K562 (cell line): ENCODE measurements around the gene GAL3ST3. TPM values are rescaled to one million over a fixed set of nuclear protein-coding genes. Genes with fewer than 3 reads are reported as not detected.

ENCODE experiments used
- ATAC-seq: fragments of 200-7000 bp; cut with Tn5 transposase; 3 replicates; pipeline ENCODE4 v1.9.1; 2020; ENCODE audit warnings: moderate library complexity
- BruUV-seq: library from RNA; stranded (reverse); fragments of 400-500 nt; replicated peaks from 2 replicates; lab custom pipeline; 2021; lab: Mats Ljungman, UMichigan
- CTCF ChIA-PET: fragments of 300-600 bp; formaldehyde crosslinking; extraction: SDS; loops from one replicate; lab custom pipeline; 2021; ENCODE audit warnings: low intra/inter-chr PET ratio; lab: Yijun Ruan, JAX
- POLR2A ChIA-PET: fragments of 300-600, 350-650 bp; sonication (Branson Sonifier 250); formaldehyde crosslinking; extraction: SDS; loops from one replicate; lab custom pipeline; 2021; ENCODE audit warnings: antibody characterized with exemption, inconsistent platforms; lab: Yijun Ruan, JAX
- DNase-seq, 4 experiments: peaks; one replicate each; pipeline versions ENCODE4 v3.0.0 to v3.0.0-alpha.2; 2011 to 2018; ENCODE audit warnings: low spot score in 3 of 4, mixed read lengths in 3 of 4; ENCODE audit errors: extremely low read depth in 1 of 4
- FAIRE-seq: peaks from 2 replicates; lab custom pipeline; 2011; peaks lifted over from hg19 to GRCh38; lab: Jason Lieb, UNC
- H2AFZ ChIP-seq: 2 replicates; pipeline ENCODE4 v1.6.0; 2011; ENCODE audit warnings: low read depth, low read length, control low read depth, inconsistent platforms
- H3K27ac ChIP-seq: fragments of 200-600 bp; 3 replicates; pipeline ENCODE4 v1.8.0; 2011; ENCODE audit warnings: low read depth, mild to moderate bottlenecking, control low read depth, inconsistent platforms, low read length, moderate library complexity, mixed read lengths; ENCODE audit errors: extremely low read depth
- H3K27me3 ChIP-seq, 2 experiments: fragments of 300-600 bp in 1 of 2; 2 replicates in 1 of 2; 3 replicates in 1 of 2; pipeline versions ENCODE4 v1.6.0 to v1.8.0; 2011; ENCODE audit warnings: inconsistent platforms in 2 of 2, low read length in 2 of 2, mild to moderate bottlenecking in 1 of 2, mixed read lengths in 1 of 2, moderate library complexity in 1 of 2; ENCODE audit not compliant: control insufficient read depth in 2 of 2, insufficient read depth in 2 of 2
- H3K36me3 ChIP-seq: fragments of 300-600 bp; 3 replicates; pipeline ENCODE4 v1.8.0; 2011; ENCODE audit warnings: mild to moderate bottlenecking, low read length, inconsistent platforms; ENCODE audit not compliant: control insufficient read depth, insufficient read depth
- H3K4me1 ChIP-seq, 2 experiments: fragments of 200-600 bp in 1 of 2; replicated peaks in 1 of 2; 2 replicates in 1 of 2; 3 replicates in 1 of 2; pipeline versions ENCODE4 v1.5.1 to v1.8.0; 2011; ENCODE audit warnings: inconsistent platforms in 2 of 2, low read length in 2 of 2, mild to moderate bottlenecking in 1 of 2, mixed read lengths in 1 of 2, moderate library complexity in 1 of 2; ENCODE audit not compliant: control insufficient read depth in 2 of 2, insufficient read depth in 2 of 2
- H3K4me2 ChIP-seq: 2 replicates; pipeline ENCODE4 v1.6.1; 2011; ENCODE audit warnings: low read length, control low read depth, inconsistent platforms, mixed read lengths; ENCODE audit not compliant: insufficient read depth
- H3K4me3 ChIP-seq: fragments of 200-600 bp; sonication (generic), shearing (Covaris generic); 2 replicates; pipeline ENCODE4 v1.5.1; 2016; ENCODE audit warnings: control low read depth, inconsistent platforms
- H3K79me2 ChIP-seq: fragments of 200-600 bp; 3 replicates; pipeline ENCODE4 v1.8.0; 2011; ENCODE audit warnings: low read length, inconsistent platforms; ENCODE audit not compliant: control insufficient read depth, insufficient read depth
- H3K9ac ChIP-seq, 2 experiments: 2 replicates each; pipeline versions ENCODE4 v1.6.0 to v1.6.1; 2011; ENCODE audit warnings: low read depth in 2 of 2, low read length in 2 of 2, control low read depth in 1 of 2, inconsistent platforms in 1 of 2, mild to moderate bottlenecking in 1 of 2, mixed read lengths in 1 of 2; ENCODE audit not compliant: insufficient read depth in 1 of 2
- H3K9me1 ChIP-seq: one replicate; pipeline ENCODE4 v1.6.0; 2011; ENCODE audit warnings: inconsistent platforms, mild to moderate bottlenecking, low read length, moderate library complexity; ENCODE audit not compliant: control insufficient read depth, insufficient read depth
- H3K9me3 ChIP-seq: replicated peaks from 2 replicates; pipeline ENCODE4 v1.5.1; 2011; ENCODE audit warnings: low read depth, low read length, inconsistent platforms; ENCODE audit not compliant: control insufficient read depth, insufficient read depth
- H4K20me1 ChIP-seq: replicated peaks from 2 replicates; pipeline ENCODE4 v1.6.1; 2011; ENCODE audit warnings: low read length, inconsistent platforms, mixed read lengths; ENCODE audit not compliant: control insufficient read depth, insufficient read depth
- ARNT ChIP-seq, 2 experiments: fragments of 450-650 bp; IDR thresholded peaks; 2 replicates each; pipeline ENCODE4 v1.6.1; 2016; ENCODE audit warnings: mild to moderate bottlenecking in 1 of 2
- BACH1 ChIP-seq: fragments of 200-800 bp; sonication (Bioruptor generic); IDR thresholded peaks from 2 replicates; pipeline ENCODE4 v1.6.1; 2016; ENCODE audit warnings: missing genetic modification characterization, missing compliant biosample characterization
- CBX8 ChIP-seq: fragments of 200-600 bp; sonication (generic); IDR thresholded peaks from 2 replicates; pipeline ENCODE4 v1.6.1; 2012; ENCODE audit warnings: borderline replicate concordance, mixed run types, low read depth, mild to moderate bottlenecking, moderate library complexity, mixed read lengths, low read length, control low read depth, inconsistent platforms; ENCODE audit not compliant: poor library complexity, severe bottlenecking; ENCODE audit errors: extremely low read depth
- CREB3 ChIP-seq: fragments of 450-650 bp; conservative IDR thresholded peaks from 2 replicates; pipeline ENCODE4 v1.6.1; 2016; ENCODE audit warnings: missing genetic modification characterization, low read depth, mild to moderate bottlenecking, missing compliant biosample characterization, moderate library complexity
- EGR1 ChIP-seq: fragments of 450-650 bp; conservative IDR thresholded peaks from 2 replicates; pipeline ENCODE4 v1.6.1; 2017; ENCODE audit warnings: mild to moderate bottlenecking
- GATAD2B ChIP-seq: fragments of 450-650 bp; IDR thresholded peaks from 2 replicates; pipeline ENCODE4 v1.6.1; 2017; ENCODE audit warnings: mild to moderate bottlenecking, borderline replicate concordance
- IRF1 ChIP-seq: sonication (generic); formaldehyde crosslinking; IDR thresholded peaks from 2 replicates; pipeline ENCODE4 v1.8.0; 2022; ENCODE audit warnings: missing genetic modification reagents, mild to moderate bottlenecking, borderline replicate concordance
- PHB ChIP-seq: fragments of 250-450 bp; sonication (Bioruptor Pico); IDR thresholded peaks from 2 replicates; pipeline ENCODE4 v1.5.0; 2021
- PTBP1 ChIP-seq: fragments of 200-400 bp; formaldehyde crosslinking; IDR thresholded peaks from 2 replicates; pipeline ENCODE4 v1.6.1; 2017; ENCODE audit warnings: low read depth, low read length
- RBM25 ChIP-seq: fragments of 200-400 bp; formaldehyde crosslinking; IDR thresholded peaks from 2 replicates; pipeline ENCODE4 v1.6.1; 2018; ENCODE audit warnings: low read length, low read depth, moderate library complexity; ENCODE audit not compliant: severe bottlenecking
- SMARCC2 ChIP-seq: fragments of 450-650 bp; IDR thresholded peaks from 2 replicates; pipeline ENCODE4 v1.6.1; 2017; ENCODE audit warnings: antibody characterized with exemption, moderate library complexity, mild to moderate bottlenecking, low read depth
- WHSC1 ChIP-seq: IDR thresholded peaks from one replicate; pipeline ENCODE4 v1.6.1; 2012; ENCODE audit warnings: low read length, control low read depth, inconsistent platforms
- XRCC3 ChIP-seq: fragments of 450-650 bp; IDR thresholded peaks from 2 replicates; pipeline ENCODE4 v1.6.1; 2017; ENCODE audit warnings: mild to moderate bottlenecking, moderate library complexity
- ZNF121 ChIP-seq: sonication (generic); formaldehyde crosslinking; conservative IDR thresholded peaks from 2 replicates; pipeline ENCODE4 v1.8.0; 2022; ENCODE audit warnings: missing genetic modification reagents
- ZNF354B ChIP-seq: fragments of 250-450 bp; sonication (Bioruptor Pico); IDR thresholded peaks from 2 replicates; pipeline ENCODE4 v1.4.0; 2020
- ZNF408 ChIP-seq: fragments of 250-450 bp; sonication (Bioruptor Pico); IDR thresholded peaks from 2 replicates; pipeline ENCODE4 v1.4.0; 2020; ENCODE audit warnings: low read depth, mild to moderate bottlenecking, moderate library complexity
- ZNF589 ChIP-seq: fragments of 200-800 bp; sonication (Bioruptor generic); IDR thresholded peaks from 2 replicates; pipeline ENCODE4 v1.6.1; 2016; ENCODE audit warnings: low read depth, missing genetic modification characterization, missing compliant biosample characterization
- WGBS: fragments of 100-300 bp; shearing (Covaris generic); methylation state at CpG from one replicate; pipeline ENCODE4 v1.1.6; 2016; ENCODE audit warnings: low coverage, mixed read lengths; ENCODE audit not compliant: insufficient coverage; ENCODE audit errors: missing lambda C conversion rate; 5-methylcytosine and 5-hydroxymethylcytosine counted together
- in situ Hi-C: fragments of 300-500 bp; cut with MboI; formaldehyde crosslinking; loops from 4 replicates; pipeline ENCODE4 v1.15.0; 2018; ENCODE audit warnings: inconsistent platforms, mixed read lengths
- intact Hi-C: fragments of 100-400 bp; cut with micrococcal nuclease; formaldehyde crosslinking; loops from 2 replicates; pipeline ENCODE4 v1.14.2; 2022
- polyA plus RNA-seq, 8 experiments: library from polyadenylated mRNA; depleted of rRNA in 4 of 8; stranded (reverse) in 5 of 8; unstranded in 3 of 8; fragments of >200 nt; fragmentation: Nextera tagmentation in 2 of 8; fragmentation: Illumina TruSeq in 1 of 8; extraction: Ambion mirVana in 2 of 8; extraction: Trizol in 1 of 8; gene quantifications; 2 replicates each; pipeline versions ENCODE4 v1.2.1 to v1.2.3, GENCODE V29; 2011 to 2014; ENCODE audit warnings: inconsistent platforms in 1 of 8, missing spikeins in 1 of 8
- total RNA-seq, 7 experiments: library from RNA; depleted of rRNA in 6 of 7; stranded (reverse); fragments of >200 nt in 6 of 7; fragmentation: Illumina TruSeq in 2 of 7; extraction: Trizol in 2 of 7; gene quantifications; 2 replicates each; pipeline versions ENCODE4 v1.2.1 to v1.2.3, GENCODE V29; 2011 to 2021; ENCODE audit warnings: low replicate concordance in 1 of 7
- TF ChIP-seq, protein P1 (sequence below): sonication (generic); formaldehyde crosslinking; IDR thresholded peaks from 2 replicates; pipeline ENCODE4 v1.8.1; 2023; ENCODE audit warnings: mild to moderate bottlenecking, missing genetic modification reagents
- TF ChIP-seq, protein P2 (sequence below): fragments of 250-450 bp; sonication (Bioruptor Pico); IDR thresholded peaks from 2 replicates; pipeline ENCODE4 v1.9.0; 2021; ENCODE audit warnings: mild to moderate bottlenecking

Gene GAL3ST3
- total and polyA plus RNA-seq, 9 of the 15 experiments (the other 6 are each of a cell fraction or from before 2014, with no cell fraction given) = not detected

GRCh38 chr11:66072518-66072917 is 23.6 kb upstream of the GAL3ST3 start:
- Histone ChIP-seq H2AFZ (no peak overlapping the region), H3K36me3 (peaks cover 43% of the 10 kb centered on the region), H3K4me1 (peaks cover 19 to 31% of the 10 kb centered on the region in 2 experiments), H3K4me3 (no peak overlapping the region), H4K20me1 (peaks cover 4% of the 10 kb centered on the region; the same call in 1 of the 2 replicates), H3K27me3 (no peaks in the 10 kb centered on the region), H3K27ac (no peak overlapping the region), H3K79me2 (peaks cover 36% of the 10 kb centered on the region), H3K9me1 (no peaks in the 10 kb centered on the region), H3K9me3 (no peaks in the 10 kb centered on the region), H3K4me2 (no peak overlapping the region; the same call in 1 of the 2 replicates), H3K9ac (peak overlapping the region in 1 of 2 experiments; percentile 6; a peak in 1 of 4 replicates)
- no peak for FAIRE-seq
- no TSS peak for BruUV-seq
- TF ChIP-seq, protein P1, sequence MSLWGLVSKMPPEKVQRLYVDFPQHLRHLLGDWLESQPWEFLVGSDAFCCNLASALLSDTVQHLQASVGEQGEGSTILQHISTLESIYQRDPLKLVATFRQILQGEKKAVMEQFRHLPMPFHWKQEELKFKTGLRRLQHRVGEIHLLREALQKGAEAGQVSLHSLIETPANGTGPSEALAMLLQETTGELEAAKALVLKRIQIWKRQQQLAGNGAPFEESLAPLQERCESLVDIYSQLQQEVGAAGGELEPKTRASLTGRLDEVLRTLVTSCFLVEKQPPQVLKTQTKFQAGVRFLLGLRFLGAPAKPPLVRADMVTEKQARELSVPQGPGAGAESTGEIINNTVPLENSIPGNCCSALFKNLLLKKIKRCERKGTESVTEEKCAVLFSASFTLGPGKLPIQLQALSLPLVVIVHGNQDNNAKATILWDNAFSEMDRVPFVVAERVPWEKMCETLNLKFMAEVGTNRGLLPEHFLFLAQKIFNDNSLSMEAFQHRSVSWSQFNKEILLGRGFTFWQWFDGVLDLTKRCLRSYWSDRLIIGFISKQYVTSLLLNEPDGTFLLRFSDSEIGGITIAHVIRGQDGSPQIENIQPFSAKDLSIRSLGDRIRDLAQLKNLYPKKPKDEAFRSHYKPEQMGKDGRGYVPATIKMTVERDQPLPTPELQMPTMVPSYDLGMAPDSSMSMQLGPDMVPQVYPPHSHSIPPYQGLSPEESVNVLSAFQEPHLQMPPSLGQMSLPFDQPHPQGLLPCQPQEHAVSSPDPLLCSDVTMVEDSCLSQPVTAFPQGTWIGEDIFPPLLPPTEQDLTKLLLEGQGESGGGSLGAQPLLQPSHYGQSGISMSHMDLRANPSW (CRISPR knock-in tag) = no peak
- TF ChIP-seq XRCC3 (no peak), EGR1 (no peak), PTBP1 (no peak), ZNF589 (CRISPR knock-in tag) (no peak), ZNF354B (CRISPR knock-in tag) (no peak), ARNT (IDR thresholded peaks at IDR 0.05) (no peak), WHSC1 (no peak), CBX8 (no peak), RBM25 (no peak), CREB3 (tag) (no peak), ZNF121 (CRISPR knock-in tag) (no peak), ZNF408 (CRISPR knock-in tag) (no peak), PHB (CRISPR knock-in tag) (no peak), BACH1 (tag) (no peak), GATAD2B (no peak), SMARCC2 (no peak), IRF1 (CRISPR knock-in tag) (no peak)
- TF ChIP-seq, protein P2, sequence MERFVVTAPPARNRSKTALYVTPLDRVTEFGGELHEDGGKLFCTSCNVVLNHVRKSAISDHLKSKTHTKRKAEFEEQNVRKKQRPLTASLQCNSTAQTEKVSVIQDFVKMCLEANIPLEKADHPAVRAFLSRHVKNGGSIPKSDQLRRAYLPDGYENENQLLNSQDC (CRISPR knock-in tag) = no peak
- no peak for DNase-seq
- ATAC-seq = no peak
- WGBS = 83% methylated on average over 8 of the region's 8 CpGs
- in situ Hi-C loops (no loop called here), intact Hi-C loops (no loop called here)
- ChIA-PET CTCF (no interaction called here), POLR2A (interaction anchor here (1.1 to 5.5 kb wide), 4 partner anchors 7 to 50 kb away, joined by 3 to 44 read pairs (median 4); no protein-coding TSS in a partner anchor)
